DMS53 treated with DMSO at 0.1 percent for 48 hours (cell line): ENCODE results near the gene TMEM171.
A peak's percentile ranks its signal among the peaks of the same experiment; 100 is the strongest.

Experiments used
- DNase-seq: peaks from one replicate; lab custom pipeline; 2025; ENCODE audit not compliant: unreplicated experiment; lab: John Stamatoyannopoulos, UW

TMEM171 gene, protein sequence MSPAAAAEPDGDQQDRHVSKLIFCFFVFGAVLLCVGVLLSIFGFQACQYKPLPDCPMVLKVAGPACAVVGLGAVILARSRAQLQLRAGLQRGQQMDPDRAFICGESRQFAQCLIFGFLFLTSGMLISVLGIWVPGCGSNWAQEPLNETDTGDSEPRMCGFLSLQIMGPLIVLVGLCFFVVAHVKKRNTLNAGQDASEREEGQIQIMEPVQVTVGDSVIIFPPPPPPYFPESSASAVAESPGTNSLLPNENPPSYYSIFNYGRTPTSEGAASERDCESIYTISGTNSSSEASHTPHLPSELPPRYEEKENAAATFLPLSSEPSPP

DNA sequence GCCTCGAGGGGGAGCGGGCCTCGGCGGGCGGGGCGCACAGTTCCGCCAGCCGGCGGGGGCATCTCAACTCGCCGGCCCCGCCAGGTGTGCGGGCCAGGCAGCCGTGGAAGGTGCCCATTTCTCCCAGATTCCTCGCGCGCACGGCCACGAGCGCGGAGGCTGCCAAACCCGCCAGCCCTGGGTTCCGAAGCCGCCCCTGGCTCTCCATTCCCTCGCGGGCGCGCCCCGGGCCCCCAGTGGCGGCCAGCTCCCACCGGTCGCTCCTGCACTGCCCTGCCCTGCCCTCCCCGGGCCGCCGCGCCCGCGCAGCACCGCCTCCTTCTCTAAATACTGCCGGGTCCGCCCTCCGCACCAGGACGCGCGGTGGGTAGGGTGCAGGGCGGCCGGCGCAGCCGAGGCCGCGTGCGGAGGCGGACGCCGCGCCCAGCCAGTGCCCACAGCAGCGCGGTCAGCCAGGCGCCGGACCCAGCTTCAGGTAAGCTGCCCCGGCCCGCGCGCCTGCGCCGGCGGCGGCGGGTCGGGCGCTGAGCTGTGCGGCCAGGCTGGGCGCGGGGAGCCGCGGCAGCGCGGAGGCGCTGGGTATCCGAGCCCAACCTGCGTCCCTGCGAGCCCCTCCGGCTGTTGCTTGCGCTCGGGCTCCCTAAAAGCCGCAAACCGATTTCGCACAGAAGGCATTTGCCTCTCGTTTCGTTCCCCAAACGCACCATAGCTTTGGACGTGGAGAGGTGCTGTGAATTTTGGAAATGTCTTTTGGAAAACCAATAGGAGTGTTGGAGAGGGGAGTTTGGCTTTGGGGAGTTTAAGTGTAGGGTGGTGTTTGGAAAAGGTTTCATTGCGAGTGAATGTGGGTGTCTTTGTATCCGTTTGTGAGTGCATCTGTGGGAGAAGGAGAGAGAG, at the start of gene TMEM171:
TSS of gene TMEM171 (plus strand) at position 354 of the 897 bp plus-strand sequence. CDS start 2,799 bp downstream, outside the sequence.
- peak; percentile 6 for DNase-seq

DNA sequence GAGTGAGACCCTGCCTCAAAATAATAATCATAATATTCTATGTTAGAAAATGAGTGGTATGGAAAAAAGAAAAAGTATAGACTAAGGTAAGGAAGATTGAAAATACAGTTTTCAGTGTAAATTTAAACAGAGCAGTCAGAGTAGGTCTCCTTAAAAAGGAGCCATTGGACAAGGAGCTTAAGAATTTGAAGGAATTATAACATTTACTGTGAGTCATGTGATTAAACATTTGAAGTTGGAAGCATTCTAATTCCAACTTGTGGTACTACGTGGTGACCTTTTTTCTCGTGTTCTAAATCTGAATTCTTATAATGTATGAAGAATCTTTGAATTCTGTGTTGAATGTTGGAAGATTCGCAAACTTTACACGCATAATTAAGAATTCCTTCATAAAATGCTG, 39.3 kb upstream of the TMEM171 start:
- no peak for DNase-seq

DNA sequence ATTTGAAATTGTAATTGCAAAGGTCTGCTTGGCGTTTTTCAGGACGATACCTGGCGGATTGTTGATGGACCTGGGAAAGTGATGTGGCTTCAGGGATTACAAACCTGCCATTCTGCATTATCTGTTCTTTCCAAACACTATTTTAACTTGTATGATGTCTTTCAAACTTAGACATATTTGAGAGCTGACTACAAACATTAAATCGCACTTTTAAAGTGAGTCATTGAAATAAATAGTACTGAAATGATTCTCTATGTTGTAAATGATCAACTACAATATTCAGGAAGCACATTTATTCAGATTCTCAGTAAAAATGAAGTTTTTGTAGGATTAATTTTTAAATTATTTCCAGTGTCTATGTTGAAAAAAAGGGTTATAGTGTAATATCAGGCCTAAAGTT, 32.3 kb upstream of the TMEM171 start:
- no peak for DNase-seq

DNA sequence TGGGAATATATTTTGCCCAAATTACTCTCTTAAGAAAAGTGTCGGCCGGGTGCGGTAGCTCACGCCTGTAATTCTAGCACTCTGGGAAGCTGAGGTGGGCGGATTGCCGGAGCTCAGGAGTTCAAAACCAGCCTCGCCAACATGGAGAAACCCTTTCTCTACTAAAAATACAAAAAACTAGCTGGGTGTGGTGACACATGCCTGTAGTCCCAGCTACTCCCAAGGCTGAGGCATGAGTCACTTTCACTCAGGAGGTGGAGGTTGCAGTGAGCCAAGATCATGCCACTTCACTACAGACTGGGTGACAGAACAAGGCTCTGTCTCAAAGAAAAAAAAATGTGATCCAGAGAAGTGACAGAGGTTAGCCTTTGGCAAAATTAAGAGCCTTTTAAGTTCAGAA, 26.4 kb upstream of the TMEM171 start:
- no peak for DNase-seq

DNA sequence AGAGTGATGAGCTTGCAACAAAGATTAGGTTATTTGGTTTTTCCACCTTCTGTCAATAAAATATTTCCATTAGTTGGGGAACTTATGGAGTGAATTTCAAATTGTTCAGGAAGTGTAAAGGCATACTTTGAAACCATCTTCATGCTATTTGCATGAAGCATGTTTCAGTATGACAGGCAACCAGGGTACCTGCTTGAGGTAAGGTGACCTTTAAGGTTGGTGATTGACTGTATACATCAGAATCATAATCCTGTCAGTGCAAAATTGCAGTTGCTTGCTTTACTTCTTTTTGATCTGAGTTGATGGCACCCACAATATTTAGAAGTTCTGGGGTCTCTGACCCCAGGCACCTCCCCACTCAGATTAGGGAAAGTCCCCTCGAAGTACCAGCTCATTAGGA, 26.0 kb upstream of the TMEM171 start:
- no peak for DNase-seq

DNA sequence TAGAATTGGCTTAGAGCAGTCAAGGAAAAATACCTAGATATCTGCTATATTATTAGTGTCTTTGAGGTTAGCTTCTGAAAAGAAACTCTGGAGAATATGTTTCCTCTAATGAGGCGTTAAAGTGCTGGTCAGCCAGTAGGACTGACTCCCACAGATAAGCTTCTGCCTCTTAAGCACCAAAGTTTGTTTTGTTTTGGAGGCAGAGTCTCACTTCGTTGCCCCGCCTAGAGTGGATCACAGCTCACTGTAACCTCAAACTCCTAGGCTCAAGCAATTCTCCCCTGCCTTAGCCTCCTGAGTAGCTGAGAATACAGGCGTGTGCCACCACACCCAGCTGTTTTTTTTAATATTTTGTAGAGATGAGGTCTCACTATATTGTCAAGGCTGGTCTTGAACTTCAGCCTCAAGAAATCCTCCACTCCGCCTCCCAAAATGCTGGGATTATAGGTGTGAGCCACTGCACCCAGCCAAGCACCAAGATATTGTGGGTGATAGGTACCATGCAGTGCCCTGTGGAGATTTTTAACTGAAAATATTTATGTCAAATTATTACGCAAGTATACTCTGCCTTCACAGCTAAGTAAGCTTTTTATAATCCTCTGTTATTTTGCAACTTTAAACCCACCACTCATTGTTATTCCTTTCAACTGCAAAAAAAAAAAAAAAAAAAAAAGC, 24.7 kb upstream of the TMEM171 start:
- DNase-seq: no peak

DNA sequence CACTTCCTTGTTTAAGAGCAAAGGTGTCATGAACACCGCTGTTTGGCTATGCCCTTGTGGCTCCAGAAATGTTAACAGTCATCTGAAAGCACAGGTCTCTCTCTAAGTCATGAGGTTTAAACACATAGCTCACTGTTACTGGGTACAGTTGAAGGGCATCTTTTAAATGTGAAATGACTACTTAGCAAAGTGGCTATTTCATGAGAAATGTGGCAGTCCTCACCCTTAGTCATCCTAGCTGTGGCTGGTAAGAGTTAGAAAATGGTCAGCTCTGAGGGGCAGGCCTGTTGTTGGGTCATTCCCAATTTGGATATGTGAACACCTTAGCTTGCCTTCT, 24.2 kb upstream of the TMEM171 start:
- no peak for DNase-seq

DNA sequence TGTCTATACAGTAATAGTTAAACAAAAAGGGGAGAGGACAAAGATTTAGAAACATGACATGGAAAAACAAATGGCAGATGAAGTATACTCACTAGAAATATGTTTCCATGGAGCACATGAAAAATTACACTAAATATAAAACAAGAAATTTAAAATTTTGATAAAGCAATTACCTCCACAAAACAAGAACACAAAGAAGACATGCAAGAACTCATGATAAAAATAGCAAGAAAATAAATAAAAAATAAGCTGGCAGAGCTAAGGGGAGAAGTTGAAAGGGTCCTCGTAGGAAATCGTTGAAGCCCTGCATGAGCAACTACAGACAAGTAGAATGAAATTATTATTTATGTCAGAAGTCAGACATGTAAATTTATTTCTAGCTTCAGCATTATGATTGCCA, 22.6 kb upstream of the TMEM171 start:
- DNase-seq: no peak

DNA sequence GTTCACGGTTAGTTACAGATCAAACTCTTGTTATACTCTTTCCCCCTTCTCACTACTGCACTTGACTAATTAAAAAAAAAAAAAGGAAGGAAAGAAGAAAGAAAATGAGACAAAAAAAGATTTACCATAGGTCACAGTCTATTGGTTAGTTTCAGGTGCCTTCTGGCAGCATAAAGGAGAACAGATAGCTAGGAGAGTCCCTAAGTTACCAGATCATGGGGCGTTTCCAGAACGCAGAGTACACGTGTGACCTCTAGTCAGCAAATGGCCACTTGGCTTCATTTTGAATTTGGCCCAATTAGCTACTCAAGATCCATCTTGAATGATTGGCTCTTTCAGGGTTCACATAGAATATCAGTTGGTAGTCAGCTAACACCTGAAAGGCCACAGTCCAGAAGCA, 20.3 kb upstream of the TMEM171 start:
- DNase-seq: no peak

DNA sequence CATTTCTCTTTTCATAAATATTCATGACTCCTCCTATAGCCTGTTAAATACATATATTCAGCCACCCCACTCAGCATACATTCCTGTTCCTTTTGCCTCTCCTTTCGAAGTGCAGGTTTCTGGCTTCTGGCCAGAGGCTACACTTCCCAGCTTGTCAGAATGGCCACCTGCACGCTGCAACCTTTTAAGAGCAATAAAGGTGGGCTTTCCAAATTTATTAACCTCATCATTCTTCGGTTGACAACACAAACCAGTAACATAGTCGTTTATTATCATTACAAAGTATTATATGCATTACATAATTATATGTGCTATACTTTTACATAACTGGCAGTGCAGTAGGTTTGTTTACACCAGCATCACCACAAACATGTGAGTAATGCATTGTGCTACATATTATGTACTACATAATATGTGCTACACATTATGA, 16.5 kb upstream of the TMEM171 start:
- no peak for DNase-seq

DNA sequence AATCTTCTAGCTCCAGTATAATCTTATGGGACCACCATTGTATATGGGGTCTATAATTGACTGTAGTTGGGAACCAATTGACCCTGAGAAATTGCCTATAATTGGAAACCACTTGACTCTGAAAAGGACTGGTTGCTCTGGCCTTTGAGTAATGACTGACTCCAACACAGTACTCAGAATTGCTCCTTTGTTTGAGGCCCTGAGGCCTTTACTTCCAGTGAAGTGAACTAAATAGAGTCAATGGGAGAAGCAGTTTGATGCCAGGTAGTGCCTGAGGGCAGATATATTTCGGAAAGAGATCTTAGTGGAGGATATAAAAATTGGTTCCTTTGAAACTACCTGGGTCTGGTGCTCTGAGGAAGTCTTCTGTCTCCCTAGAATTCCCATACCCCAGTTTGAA, 16.0 kb upstream of the TMEM171 start:
- no peak for DNase-seq

DNA sequence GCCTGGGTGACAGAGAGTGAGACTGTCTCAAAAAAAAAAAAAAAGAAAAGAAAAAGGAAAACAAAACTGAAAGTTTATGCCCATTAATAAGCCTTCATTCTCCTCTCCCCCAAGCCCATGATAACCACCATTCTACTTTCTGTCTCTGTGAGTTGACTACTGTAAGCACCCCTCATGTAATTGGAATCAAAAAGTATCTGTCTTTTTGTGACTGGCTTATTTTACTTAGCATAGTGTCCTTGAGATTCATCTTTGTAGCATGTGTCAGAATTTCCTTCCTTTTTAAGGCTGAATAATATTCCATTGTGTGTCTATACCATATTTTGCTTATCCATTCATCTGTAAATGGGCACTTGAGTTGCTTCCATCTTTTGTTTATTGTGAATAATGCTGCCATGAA, 14.0 kb upstream of the TMEM171 start:
- DNase-seq: no peak

DNA sequence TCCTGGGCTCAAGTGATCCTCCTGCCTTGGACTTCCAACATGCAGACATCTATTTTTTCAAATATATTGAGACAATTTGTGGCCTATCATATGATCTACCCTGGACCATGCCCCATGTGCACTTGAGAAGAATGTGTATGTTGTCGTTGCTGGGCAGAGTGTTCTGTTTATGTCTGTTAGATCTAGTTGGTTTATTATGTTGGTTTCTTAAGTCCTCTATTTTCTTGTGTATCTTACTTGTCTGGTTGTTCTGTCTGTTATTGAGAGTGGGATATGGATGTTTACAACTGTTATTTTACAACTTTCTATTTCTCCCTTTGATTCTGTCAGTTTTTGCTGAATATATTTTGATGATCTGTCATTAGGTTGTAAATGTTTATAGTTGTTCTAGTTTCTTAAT, 10.2 kb upstream of the TMEM171 start:
- no peak for DNase-seq

DNA sequence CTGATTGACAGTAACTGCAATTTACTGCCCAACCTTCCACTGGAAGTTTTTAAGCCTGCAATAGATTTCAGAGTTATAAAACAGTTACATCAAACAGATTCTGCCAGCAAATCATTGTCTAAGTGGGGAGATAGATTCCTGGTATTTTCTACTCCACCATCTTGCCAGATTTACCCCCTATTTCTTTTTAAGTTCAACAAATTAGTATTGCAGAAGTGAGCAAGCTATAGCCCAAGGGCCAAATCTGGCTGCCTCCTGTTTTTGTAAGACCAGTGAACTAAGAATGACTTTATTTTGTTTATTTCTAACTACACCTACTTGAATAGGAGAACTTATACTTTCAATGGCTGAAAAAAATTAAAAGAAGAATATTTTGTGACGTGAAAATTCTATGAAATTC, 8.8 kb upstream of the TMEM171 start:
- DNase-seq: no peak

DNA sequence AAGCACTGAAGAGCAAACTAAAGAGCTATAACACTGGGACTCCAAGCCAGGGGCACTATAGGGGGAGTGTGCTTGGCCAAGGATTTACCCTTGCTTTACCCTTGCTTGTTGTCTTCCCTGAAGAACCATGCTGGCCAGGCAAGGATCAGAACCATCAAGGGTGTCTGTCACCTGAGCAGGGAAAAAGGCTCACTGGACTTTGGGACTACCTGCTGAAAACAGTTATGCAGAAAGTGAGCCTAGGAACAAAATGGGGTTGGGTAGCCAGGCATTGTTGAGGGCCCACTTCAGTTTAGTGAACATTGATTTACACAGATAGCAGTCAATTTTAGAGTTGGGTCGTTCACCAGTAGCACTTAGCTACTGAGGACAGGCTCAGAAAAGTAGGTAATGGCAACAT, 8.0 kb upstream of the TMEM171 start:
- no peak for DNase-seq

DNA sequence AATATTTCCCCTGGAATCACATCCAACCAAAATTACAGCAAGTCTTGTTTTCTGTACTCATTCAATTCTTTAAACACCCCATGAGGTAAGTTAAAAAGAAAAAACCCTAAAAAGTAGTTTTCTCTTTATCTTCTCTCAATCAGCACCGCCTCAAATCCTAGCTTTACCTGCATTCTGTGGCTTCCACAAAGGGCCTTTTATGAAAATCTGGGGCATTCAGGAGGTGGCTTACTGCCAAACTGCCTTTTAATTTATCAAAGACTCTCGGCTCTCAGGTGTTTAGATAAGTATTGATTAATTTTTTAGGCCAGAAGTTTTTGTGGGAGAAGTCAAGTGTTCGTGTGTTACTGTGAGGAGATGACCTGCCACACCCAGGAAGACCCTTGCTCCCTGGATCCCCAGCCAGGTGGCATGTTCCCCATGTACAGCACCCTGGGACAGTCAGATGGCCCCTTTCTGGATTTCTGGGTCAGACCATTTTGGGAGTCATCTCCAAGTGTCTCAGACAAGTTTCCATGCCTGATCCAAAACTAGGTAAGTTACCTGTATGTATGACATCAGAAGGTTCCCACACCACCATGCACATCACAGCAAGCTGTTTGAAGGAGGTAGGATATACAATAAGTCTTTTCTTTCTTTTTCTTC, 6.2 kb upstream of the TMEM171 start:
- no peak for DNase-seq

DNA sequence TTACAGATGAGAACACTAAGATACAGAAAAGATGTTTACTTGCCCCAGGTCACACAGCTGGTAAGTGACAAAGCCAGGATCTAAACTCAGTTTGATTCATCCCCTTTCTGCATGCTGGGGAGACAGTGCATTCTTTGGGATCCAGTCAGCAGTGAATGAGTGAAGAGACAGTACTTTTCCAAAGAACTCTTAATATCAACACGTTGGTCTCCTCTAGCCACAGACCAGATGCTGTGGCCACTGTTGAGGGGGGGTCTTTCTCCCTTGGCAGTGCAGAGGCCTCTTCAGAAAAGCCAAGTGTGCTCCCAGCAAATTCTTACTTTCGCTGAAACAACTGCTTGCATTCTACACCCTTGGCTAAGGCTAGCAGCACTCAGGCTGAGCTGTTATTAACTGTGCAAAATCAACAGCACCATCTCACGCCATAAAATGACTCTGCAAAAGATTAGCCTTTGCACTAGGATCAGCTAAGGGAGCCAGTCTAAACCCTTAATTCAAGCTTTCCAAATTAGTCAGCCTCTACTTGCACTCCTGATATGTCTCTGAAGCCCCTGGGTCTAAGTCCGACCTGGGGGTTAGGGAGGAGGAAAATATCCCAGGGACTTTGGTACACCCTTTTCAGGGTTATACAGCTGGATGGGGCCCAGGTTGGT, 4.8 kb upstream of the TMEM171 start:
- no peak for DNase-seq

DNA sequence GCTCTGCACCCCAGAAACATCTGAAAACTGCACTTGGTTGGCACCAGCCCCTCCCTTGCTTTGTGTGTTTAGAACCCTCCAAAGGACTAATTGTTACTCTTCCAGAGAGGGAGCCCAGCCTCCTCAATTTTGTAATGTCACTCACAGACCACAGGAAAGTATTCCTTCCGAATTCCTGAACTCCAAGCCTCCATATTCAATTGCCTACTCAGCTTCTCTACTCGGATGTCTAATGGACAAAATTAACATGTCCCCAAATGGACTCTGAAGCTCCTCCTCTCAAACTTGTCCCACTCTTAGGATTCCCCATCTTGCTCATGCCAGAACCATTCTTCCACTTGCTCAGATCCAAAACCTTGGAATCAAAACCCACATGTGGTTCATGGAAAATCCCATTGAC, 3.9 kb upstream of the TMEM171 start:
- no peak for DNase-seq

DNA sequence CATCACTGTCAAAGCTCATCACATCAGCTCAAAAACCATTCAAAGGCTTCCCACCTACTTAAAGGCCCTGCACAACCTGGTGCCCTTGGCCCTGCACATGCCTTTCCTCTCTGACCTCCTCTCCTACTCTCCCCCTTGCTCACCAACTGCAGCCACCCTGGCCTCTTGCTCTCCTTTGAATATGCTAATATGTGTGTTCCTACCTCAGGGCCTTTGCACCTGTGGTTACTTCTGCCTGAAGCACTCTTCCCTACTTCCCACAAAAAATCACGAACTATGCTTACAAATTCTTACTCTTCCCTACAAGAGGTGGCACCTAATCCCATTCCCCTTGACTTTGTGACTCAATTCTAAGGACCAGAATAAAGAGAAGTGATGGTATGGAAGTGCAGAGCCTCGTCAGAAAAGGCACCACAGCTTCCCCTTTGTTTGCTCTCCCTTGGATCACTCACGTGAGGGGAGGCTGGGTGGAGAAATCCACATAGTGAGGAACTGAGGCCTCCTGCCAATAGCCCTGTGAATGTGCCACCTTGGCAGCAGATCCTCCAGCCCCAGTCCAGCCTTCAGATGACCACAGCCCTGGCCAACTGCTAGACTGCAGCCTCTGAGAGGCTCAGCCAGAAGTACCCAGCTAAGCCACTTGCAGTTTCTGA, 3.2 kb upstream of the TMEM171 start:
- no peak for DNase-seq

DNA sequence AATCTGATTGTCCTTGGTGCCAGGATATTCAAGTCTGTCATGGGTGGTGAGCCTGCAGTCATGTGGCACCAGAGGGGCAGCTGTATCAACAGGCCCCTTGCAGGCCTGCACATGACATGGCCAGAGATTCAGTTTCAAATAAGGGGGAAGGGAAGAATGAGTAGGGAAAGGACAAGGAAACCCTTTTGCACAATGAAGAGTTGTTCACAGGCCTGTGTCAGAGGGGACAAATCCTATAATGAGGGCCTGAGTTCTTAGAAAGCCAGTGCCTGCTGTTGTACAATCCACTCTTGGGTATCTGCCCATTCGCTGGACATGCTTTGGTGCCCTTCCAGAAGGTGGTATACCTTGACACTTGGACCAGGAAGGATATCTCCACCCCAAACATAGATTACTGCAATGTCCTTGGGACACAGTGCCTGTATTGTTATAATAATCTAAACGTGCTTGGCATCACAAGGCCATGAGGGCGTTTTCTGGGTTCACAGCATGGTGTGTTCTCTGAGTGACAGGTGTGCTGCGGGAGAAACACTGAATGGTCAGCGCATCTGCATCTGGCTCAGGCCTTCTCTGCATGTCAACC, 1.9 kb upstream of the TMEM171 start:
- peak; percentile 42 for DNase-seq
